ENCODE measurements around the gene VPS37D. TPM values are rescaled to one million over a fixed set of nuclear protein-coding genes. Genes with fewer than 3 reads are reported as not detected.

VPS37D gene
- total RNA-seq, 1 experiment from 2014 or later = 5.7 TPM

DNA sequence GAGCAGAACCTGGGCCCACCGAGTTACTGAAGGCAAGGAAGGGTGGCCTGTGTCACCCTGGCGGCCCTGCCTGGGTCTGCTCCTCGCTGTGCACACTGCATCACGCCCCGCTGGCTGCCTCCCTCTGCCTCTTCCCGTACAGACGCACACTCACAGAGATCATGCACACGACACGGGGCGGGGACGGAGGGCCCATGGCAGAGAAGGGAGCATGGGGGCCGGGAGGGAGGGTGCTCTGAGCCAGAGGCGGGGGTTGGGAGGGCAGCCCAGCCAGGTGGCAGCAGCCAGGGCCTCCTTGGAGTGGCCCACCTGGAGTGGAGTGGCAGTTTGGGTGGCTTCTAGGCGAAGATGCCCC is 32.4 kb downstream of the VPS37D start:
- ChIA-PET CTCF (interaction anchor here (0.9 to 8.0 kb wide), 5 partner anchors 15 to 93 kb away, joined by 3 to 61 read pairs (median 5); no protein-coding TSS in a partner anchor), POLR2A (no interaction called here)

DNA sequence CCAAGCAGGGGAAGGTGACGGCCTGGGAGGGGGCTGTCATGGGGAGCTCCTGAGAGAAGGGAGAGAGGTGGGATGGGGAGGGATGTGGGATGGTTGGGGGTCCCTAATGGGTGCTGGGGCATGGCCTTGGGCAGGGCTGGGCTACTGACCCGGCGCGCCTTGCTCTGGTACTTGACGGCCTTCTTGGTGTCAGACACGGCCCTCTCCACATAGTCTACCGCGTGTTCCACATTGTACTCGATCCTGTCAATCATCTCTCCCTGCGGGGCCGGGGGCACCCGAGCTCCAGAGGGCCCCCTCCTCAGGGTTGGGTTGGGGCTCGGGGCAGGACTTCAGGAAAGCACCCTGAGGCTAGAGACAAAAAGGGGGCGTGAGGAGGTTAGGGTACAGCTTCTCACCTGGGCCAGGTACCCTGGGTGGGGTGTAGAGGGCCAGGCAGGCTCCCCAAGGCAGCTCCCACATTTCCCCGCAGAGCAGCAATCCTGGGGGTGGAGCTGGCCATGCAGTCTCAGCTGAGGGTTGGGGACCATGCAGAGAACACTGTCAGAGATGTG is 33.0 kb downstream of the VPS37D start:
- Mint-ChIP-seq H3K9me3 (no peaks in the 10 kb centered on the region), H3K36me3 (peaks cover 32% of the 10 kb centered on the region), H3K27me3 (ENCODE audit: low read depth) (no peaks in the 10 kb centered on the region), H3K27ac (no peak overlapping the region), H3K4me3 (no peak overlapping the region), H3K4me1 (peaks cover 15% of the 10 kb centered on the region)
- DNase-seq (ENCODE audit: low spot score) (no peak), ATAC-seq (no peak)
- TF ChIP-seq, protein P1, sequence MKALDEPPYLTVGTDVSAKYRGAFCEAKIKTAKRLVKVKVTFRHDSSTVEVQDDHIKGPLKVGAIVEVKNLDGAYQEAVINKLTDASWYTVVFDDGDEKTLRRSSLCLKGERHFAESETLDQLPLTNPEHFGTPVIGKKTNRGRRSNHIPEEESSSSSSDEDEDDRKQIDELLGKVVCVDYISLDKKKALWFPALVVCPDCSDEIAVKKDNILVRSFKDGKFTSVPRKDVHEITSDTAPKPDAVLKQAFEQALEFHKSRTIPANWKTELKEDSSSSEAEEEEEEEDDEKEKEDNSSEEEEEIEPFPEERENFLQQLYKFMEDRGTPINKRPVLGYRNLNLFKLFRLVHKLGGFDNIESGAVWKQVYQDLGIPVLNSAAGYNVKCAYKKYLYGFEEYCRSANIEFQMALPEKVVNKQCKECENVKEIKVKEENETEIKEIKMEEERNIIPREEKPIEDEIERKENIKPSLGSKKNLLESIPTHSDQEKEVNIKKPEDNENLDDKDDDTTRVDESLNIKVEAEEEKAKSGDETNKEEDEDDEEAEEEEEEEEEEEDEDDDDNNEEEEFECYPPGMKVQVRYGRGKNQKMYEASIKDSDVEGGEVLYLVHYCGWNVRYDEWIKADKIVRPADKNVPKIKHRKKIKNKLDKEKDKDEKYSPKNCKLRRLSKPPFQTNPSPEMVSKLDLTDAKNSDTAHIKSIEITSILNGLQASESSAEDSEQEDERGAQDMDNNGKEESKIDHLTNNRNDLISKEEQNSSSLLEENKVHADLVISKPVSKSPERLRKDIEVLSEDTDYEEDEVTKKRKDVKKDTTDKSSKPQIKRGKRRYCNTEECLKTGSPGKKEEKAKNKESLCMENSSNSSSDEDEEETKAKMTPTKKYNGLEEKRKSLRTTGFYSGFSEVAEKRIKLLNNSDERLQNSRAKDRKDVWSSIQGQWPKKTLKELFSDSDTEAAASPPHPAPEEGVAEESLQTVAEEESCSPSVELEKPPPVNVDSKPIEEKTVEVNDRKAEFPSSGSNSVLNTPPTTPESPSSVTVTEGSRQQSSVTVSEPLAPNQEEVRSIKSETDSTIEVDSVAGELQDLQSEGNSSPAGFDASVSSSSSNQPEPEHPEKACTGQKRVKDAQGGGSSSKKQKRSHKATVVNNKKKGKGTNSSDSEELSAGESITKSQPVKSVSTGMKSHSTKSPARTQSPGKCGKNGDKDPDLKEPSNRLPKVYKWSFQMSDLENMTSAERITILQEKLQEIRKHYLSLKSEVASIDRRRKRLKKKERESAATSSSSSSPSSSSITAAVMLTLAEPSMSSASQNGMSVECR (CRISPR knock-in tag; IDR thresholded peaks at IDR 0.05; ENCODE audit: borderline replicate concordance) = no peak
- TF ChIP-seq NR3C1 (CRISPR knock-in tag; conservative IDR thresholded peaks at IDR 0.05; ENCODE audit: low read depth) (no peak), TP53 (CRISPR knock-in tag; IDR thresholded peaks at IDR 0.05) (no peak), NFE2L1 (CRISPR knock-in tag; IDR thresholded peaks at IDR 0.05) (no peak), ZNF423 (CRISPR knock-in tag; IDR thresholded peaks at IDR 0.05) (no peak), FOXK1 (CRISPR knock-in tag; IDR thresholded peaks at IDR 0.05) (no peak)
- TF ChIP-seq, protein P2, sequence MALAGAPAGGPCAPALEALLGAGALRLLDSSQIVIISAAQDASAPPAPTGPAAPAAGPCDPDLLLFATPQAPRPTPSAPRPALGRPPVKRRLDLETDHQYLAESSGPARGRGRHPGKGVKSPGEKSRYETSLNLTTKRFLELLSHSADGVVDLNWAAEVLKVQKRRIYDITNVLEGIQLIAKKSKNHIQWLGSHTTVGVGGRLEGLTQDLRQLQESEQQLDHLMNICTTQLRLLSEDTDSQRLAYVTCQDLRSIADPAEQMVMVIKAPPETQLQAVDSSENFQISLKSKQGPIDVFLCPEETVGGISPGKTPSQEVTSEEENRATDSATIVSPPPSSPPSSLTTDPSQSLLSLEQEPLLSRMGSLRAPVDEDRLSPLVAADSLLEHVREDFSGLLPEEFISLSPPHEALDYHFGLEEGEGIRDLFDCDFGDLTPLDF (CRISPR knock-in tag; IDR thresholded peaks at IDR 0.05) = no peak
- TF ChIP-seq, protein P3, sequence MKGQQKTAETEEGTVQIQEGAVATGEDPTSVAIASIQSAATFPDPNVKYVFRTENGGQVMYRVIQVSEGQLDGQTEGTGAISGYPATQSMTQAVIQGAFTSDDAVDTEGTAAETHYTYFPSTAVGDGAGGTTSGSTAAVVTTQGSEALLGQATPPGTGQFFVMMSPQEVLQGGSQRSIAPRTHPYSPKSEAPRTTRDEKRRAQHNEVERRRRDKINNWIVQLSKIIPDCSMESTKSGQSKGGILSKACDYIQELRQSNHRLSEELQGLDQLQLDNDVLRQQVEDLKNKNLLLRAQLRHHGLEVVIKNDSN (CRISPR knock-in tag; IDR thresholded peaks at IDR 0.05) = no peak
- ChIA-PET CTCF (interaction anchor here (0.7 to 8.0 kb wide), 14 partner anchors 9 to 94 kb away, joined by 3 to 61 read pairs (median 4); partner anchors contain the start of genes MLXIPL and STX1A), POLR2A (interaction anchor here (0.7 to 0.9 kb wide), 3 partner anchors 38 to 94 kb away, joined by 3 to 6 read pairs (median 4); partner anchors contain the start of gene ABHD11)

More for the DNA sequence above, 32.4 kb downstream of the VPS37D start:
- TF ChIP-seq, protein P4, sequence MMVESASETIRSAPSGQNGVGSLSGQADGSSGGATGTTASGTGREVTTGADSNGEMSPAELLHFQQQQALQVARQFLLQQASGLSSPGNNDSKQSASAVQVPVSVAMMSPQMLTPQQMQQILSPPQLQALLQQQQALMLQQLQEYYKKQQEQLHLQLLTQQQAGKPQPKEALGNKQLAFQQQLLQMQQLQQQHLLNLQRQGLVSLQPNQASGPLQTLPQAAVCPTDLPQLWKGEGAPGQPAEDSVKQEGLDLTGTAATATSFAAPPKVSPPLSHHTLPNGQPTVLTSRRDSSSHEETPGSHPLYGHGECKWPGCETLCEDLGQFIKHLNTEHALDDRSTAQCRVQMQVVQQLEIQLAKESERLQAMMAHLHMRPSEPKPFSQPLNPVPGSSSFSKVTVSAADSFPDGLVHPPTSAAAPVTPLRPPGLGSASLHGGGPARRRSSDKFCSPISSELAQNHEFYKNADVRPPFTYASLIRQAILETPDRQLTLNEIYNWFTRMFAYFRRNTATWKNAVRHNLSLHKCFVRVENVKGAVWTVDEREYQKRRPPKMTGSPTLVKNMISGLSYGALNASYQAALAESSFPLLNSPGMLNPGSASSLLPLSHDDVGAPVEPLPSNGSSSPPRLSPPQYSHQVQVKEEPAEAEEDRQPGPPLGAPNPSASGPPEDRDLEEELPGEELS (CRISPR knock-in tag; IDR thresholded peaks at IDR 0.05) = no peak
- no peak for TF ChIP-seq ZNF671 (CRISPR knock-in tag; IDR thresholded peaks at IDR 0.05)
- no peak for ATAC-seq
- Mint-ChIP-seq H3K27ac (no peak overlapping the region), H3K4me3 (no peak overlapping the region), H3K4me1 (peaks cover 12% of the 10 kb centered on the region), H3K36me3 (peaks cover 36% of the 10 kb centered on the region), H3K9me3 (no peaks in the 10 kb centered on the region), H3K27me3 (ENCODE audit: low read depth) (no peaks in the 10 kb centered on the region)
- no peak for DNase-seq (ENCODE audit: low spot score)

DNA sequence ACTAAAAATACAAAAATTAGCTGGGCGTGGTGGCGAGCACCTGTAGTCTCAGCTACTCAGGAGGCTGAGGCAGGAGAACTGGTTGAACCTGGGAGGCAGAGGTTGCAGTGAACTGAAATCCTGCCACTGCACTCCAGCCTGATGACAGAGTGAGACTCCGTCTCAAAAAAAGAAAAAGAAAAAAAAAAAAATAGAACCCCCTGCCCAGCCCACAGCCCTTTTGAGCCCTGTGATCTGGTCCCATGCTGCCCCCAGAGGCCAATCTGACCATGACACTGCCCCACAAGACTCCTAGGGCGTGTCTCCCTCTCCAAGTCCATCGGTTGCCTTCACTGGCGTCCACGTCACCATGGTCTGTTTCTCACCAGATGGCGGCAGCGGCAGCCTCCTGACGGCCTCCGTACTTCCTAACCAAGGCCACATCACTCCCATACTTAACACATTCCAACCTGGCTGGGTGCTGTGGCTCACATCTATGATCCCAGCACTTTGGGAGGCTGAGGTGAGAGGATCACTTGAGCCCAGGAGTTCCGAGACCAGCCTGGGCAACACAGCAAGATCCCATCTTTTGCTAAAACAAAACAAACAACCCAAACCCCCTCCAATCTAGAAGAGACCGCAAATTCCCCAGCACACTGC is 33.8 kb downstream of the VPS37D start:
- peaks cover 23% of the 10 kb centered on the region for H3K36me3 Mint-ChIP-seq
- peaks cover 15% of the 10 kb centered on the region for H3K4me1 Mint-ChIP-seq
- H3K4me3 Mint-ChIP-seq = peak overlapping the region; percentile 24; the same call in 1 of the 2 replicates
- TF ChIP-seq RORB (CRISPR knock-in tag; IDR thresholded peaks at IDR 0.05) = no peak
- TF ChIP-seq GTF2I (CRISPR knock-in tag; conservative IDR thresholded peaks at IDR 0.05) = peak; percentile 92
- TF ChIP-seq, protein P5, sequence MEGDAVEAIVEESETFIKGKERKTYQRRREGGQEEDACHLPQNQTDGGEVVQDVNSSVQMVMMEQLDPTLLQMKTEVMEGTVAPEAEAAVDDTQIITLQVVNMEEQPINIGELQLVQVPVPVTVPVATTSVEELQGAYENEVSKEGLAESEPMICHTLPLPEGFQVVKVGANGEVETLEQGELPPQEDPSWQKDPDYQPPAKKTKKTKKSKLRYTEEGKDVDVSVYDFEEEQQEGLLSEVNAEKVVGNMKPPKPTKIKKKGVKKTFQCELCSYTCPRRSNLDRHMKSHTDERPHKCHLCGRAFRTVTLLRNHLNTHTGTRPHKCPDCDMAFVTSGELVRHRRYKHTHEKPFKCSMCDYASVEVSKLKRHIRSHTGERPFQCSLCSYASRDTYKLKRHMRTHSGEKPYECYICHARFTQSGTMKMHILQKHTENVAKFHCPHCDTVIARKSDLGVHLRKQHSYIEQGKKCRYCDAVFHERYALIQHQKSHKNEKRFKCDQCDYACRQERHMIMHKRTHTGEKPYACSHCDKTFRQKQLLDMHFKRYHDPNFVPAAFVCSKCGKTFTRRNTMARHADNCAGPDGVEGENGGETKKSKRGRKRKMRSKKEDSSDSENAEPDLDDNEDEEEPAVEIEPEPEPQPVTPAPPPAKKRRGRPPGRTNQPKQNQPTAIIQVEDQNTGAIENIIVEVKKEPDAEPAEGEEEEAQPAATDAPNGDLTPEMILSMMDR (IDR thresholded peaks at IDR 0.05) = peak; percentile 62
- TF ChIP-seq ZNF121 (CRISPR knock-in tag; IDR thresholded peaks at IDR 0.05) = peak; percentile 97
- ChIA-PET POLR2A (interaction anchor here (0.6 to 1.1 kb wide), 4 partner anchors 9 to 154 kb away, joined by 3 to 6 read pairs (median 4); partner anchors contain the start of gene ABHD11), CTCF (interaction anchor here (0.7 to 8.0 kb wide), 14 partner anchors 10 to 95 kb away, joined by 3 to 61 read pairs (median 4); partner anchors contain the start of genes MLXIPL and STX1A)
- H3K27ac Mint-ChIP-seq = peak overlapping the region; percentile 63; the same call in 1 of the 2 replicates
- H3K27me3 Mint-ChIP-seq (ENCODE audit: low read depth) = no peaks in the 10 kb centered on the region
- ATAC-seq (peak; percentile 75), DNase-seq (ENCODE audit: low spot score) (peak; percentile 87)
- H3K9me3 Mint-ChIP-seq = no peaks in the 10 kb centered on the region

Data from WTC11 (cell line).